ENCODE results near the gene RABGAP1L. TPM values are rescaled to one million over a fixed set of nuclear protein-coding genes. Genes with fewer than 3 reads are reported as not detected.

Gene RABGAP1L
- total RNA-seq, 2 experiments from 2014 or later, result 98.1 to 158 TPM

DNA sequence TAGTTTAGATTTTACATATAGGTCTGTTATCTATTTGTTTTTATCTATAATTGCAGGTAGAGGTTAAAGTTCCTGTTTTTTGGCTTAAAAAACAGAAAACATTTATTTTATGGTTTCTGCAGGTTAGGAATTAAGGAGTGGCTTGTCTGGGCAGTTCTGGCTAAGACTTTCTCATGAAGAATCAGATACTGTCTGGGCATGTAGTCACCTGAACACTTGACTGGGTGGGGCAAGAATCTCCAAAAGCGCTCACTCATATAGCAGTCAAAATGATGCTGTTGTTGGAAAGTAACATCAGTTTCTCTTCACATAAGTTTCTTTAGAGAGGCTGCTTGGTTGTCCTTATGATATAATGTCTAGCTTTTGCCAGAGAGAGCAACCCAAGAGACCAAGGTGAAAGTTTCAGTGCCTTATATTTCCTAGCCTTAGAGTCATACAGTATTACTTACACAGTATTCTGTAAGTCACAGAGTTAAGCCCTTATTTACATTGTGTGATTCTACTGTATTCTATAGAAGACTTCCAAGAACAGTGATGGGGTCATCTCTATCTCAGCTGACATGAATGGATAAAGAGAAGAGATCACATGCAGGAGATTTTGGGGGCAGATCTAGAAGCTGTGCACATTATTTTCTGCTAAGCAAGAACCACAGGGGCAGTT is 163.0 kb downstream of the RABGAP1L start:
- Histone ChIP-seq H3K4me3 (ENCODE audit: low read depth, low read length, poor library complexity, severe bottlenecking) (no peak overlapping the region), H3K9me3 (ENCODE audit: low read length) (peaks cover 80% of the 10 kb centered on the region), H2AFZ (ENCODE audit: low read length) (no peak overlapping the region), H4K20me1 (ENCODE audit: insufficient read depth, low read length) (no peaks in the 10 kb centered on the region), H3K4me1 (ENCODE audit: insufficient read depth, low read length, poor library complexity, severe bottlenecking) (peaks cover 13% of the 10 kb centered on the region), H3K27ac (ENCODE audit: low read depth, low read length, poor library complexity, severe bottlenecking) (no peak overlapping the region), H3K4me2 (ENCODE audit: low read length) (no peak overlapping the region), H3K79me2 (ENCODE audit: insufficient read depth, low read depth, low read length) (no peaks in the 10 kb centered on the region), H3K9me2 (ENCODE audit: insufficient read depth, low read length) (no peaks in the 10 kb centered on the region), H3K36me3 (ENCODE audit: insufficient read depth, low read length) (peaks cover 87% of the 10 kb centered on the region)
- intact Hi-C loops (cut with micrococcal nuclease; ENCODE audit: unreplicated experiment), result no loop called here
- BruUV-seq (replicated peaks), result no TSS peak
- CTCF ChIA-PET (ENCODE audit: unreplicated experiment), result no interaction called here
- DNase-seq (ENCODE audit: low spot score), result no peak
- no peak for TF ChIP-seq CTCF (conservative IDR thresholded peaks at IDR 0.05; ENCODE audit: low read length)
- TF ChIP-seq EZH2phosphoT487 (IDR thresholded peaks at IDR 0.05; ENCODE audit: borderline replicate concordance, low read depth, low read length), result no peak
- POLR2A ChIA-PET, result no interaction called here

- Histone ChIP-seq H4K20me1 (ENCODE audit: insufficient read depth, low read length) (no peaks in the 10 kb centered on the region), H3K36me3 (ENCODE audit: insufficient read depth, low read length) (peaks cover 79% of the 10 kb centered on the region), H3K27ac (ENCODE audit: low read depth, low read length, poor library complexity, severe bottlenecking) (peak overlapping the region; percentile 44), H3K4me3 (ENCODE audit: low read depth, low read length, poor library complexity, severe bottlenecking) (no peak overlapping the region), H3K9me3 (ENCODE audit: low read length) (peaks cover 82% of the 10 kb centered on the region), H3K79me2 (ENCODE audit: insufficient read depth, low read depth, low read length) (no peaks in the 10 kb centered on the region), H2AFZ (ENCODE audit: low read length) (no peak overlapping the region), H3K9me2 (ENCODE audit: insufficient read depth, low read length) (no peaks in the 10 kb centered on the region), H3K4me1 (ENCODE audit: insufficient read depth, low read length, poor library complexity, severe bottlenecking) (peaks cover 13% of the 10 kb centered on the region), H3K4me2 (ENCODE audit: low read length) (peak overlapping the region; percentile 42)
- CTCF ChIA-PET (ENCODE audit: unreplicated experiment), result interaction anchor here (0.6 kb wide), 1 partner anchor 8 kb away, joined by 3 read pairs; no protein-coding TSS in a partner anchor
- no peak for DNase-seq (ENCODE audit: low spot score)
- POLR2A ChIA-PET, result interaction anchor here (0.9 to 1.7 kb wide), 3 partner anchors 18 to 49 kb away, joined by 3 to 4 read pairs (median 3); no protein-coding TSS in a partner anchor
- intact Hi-C loops (cut with micrococcal nuclease; ENCODE audit: unreplicated experiment), result no loop called here
- TF ChIP-seq CTCF (conservative IDR thresholded peaks at IDR 0.05; ENCODE audit: low read length) (no peak), EZH2phosphoT487 (IDR thresholded peaks at IDR 0.05; ENCODE audit: borderline replicate concordance, low read depth, low read length) (no peak)
- no TSS peak for BruUV-seq (replicated peaks)
These were observed 165.2 kb downstream of the RABGAP1L start for GRCh38 chr1:174324493-174324892.

DNA sequence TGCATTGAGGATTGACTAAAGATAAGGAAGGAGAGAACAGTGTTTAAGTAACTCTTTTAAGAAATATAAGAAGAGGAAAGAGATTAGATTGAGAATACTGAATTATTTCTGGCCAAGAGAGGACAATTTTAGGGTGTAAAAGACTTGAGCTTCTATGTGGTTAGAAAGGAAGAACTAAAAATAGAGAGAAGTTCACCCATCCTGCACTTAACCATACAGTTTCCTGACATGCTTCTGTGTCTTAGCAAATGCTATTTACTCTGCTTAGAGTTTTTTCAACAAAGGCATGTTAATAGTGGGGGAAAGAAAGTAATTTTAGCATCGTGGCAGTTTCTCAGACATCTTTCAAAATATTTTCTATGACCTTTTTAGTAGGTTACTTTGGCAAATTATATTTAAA is 165.6 kb downstream of the RABGAP1L start:
- POLR2A ChIA-PET, result interaction anchor here (0.9 to 1.7 kb wide), 4 partner anchors 17 to 49 kb away, joined by 3 to 5 read pairs (median 4); no protein-coding TSS in a partner anchor

More for the DNA sequence above, 165.6 kb downstream of the RABGAP1L start:
- H3K9me2 ChIP-seq (ENCODE audit: insufficient read depth, low read length), result no peaks in the 10 kb centered on the region
- peak overlapping the region; percentile 42 for H3K4me2 ChIP-seq (ENCODE audit: low read length)
- peak; percentile 30 for DNase-seq (ENCODE audit: low spot score)
- H4K20me1 ChIP-seq (ENCODE audit: insufficient read depth, low read length), result no peaks in the 10 kb centered on the region
- CTCF ChIA-PET (ENCODE audit: unreplicated experiment), result interaction anchor here (0.6 kb wide), 1 partner anchor 8 kb away, joined by 3 read pairs; no protein-coding TSS in a partner anchor
- H2AFZ ChIP-seq (ENCODE audit: low read length), result no peak overlapping the region
- peaks cover 13% of the 10 kb centered on the region for H3K4me1 ChIP-seq (ENCODE audit: insufficient read depth, low read length, poor library complexity, severe bottlenecking)
- TF ChIP-seq EZH2phosphoT487 (IDR thresholded peaks at IDR 0.05; ENCODE audit: borderline replicate concordance, low read depth, low read length) (no peak), CTCF (conservative IDR thresholded peaks at IDR 0.05; ENCODE audit: low read length) (no peak)
- H3K9me3 ChIP-seq (ENCODE audit: low read length), result peaks cover 78% of the 10 kb centered on the region
- no peak overlapping the region for H3K4me3 ChIP-seq (ENCODE audit: low read depth, low read length, poor library complexity, severe bottlenecking)
- no TSS peak for BruUV-seq (replicated peaks)
- peaks cover 74% of the 10 kb centered on the region for H3K36me3 ChIP-seq (ENCODE audit: insufficient read depth, low read length)
- intact Hi-C loops (cut with micrococcal nuclease; ENCODE audit: unreplicated experiment), result no loop called here
- no peaks in the 10 kb centered on the region for H3K79me2 ChIP-seq (ENCODE audit: insufficient read depth, low read depth, low read length)
- peak overlapping the region; percentile 44 for H3K27ac ChIP-seq (ENCODE audit: low read depth, low read length, poor library complexity, severe bottlenecking)

Data from OCI-LY7 (cell line).